ENCODE results near the gene CCDC24. TPM values are rescaled to one million over a fixed set of nuclear protein-coding genes. Genes with fewer than 3 reads are reported as not detected.

The CCDC24 gene
- total and polyA plus RNA-seq, 2 of the 4 experiments (the other 2 are of a cell fraction) = 1.4 to 4.6 TPM

- ATAC-seq (ENCODE audit: low read depth) (no peak), DNase-seq (peak; percentile 35)
- Histone ChIP-seq H3K79me1 (ENCODE audit: low read depth in 1 of 2, low read length in 2 of 2) (peaks cover 29 to 54% of the 10 kb centered on the region in 2 experiments), H4K8ac (ENCODE audit: low read depth in 2 of 2, low read length in 2 of 2) (no peak overlapping the region), H3K9me3 (ENCODE audit: control insufficient read depth, insufficient read depth, low read length) (no peaks in the 10 kb centered on the region), H2BK20ac (ENCODE audit: low read depth, low read length) (no peak overlapping the region), H2BK120ac (ENCODE audit: low read depth, low read length) (no peak overlapping the region), H3K4ac (ENCODE audit: low read depth, low read length) (no peak overlapping the region), H3K4me1 (ENCODE audit: control insufficient read depth, insufficient read depth, low read length) (peaks cover 10% of the 10 kb centered on the region), H3K27ac (ENCODE audit: insufficient read depth, low read length) (no peak overlapping the region), H3K18ac (ENCODE audit: low read depth, low read length) (no peak overlapping the region), H2BK15ac (ENCODE audit: low read depth, low read length) (no peak overlapping the region), H3K9ac (ENCODE audit: low read depth, low read length) (no peak overlapping the region), H4K5ac (ENCODE audit: low read depth, low read length) (no peak overlapping the region), H2BK5ac (ENCODE audit: low read depth, low read length, poor library complexity, severe bottlenecking) (no peak overlapping the region), H3K27me3 (ENCODE audit: control insufficient read depth, insufficient read depth, low read length) (no peaks in the 10 kb centered on the region), H2AK5ac (ENCODE audit: low read depth, low read length) (no peak overlapping the region), H3K23ac (ENCODE audit: low read depth, low read length) (no peak overlapping the region), H3K56ac (ENCODE audit: extremely low read depth, insufficient read depth, low read length) (no peak overlapping the region), H3K9me1 (ENCODE audit: insufficient read depth, low read length) (peaks cover 8% of the 10 kb centered on the region; the same call in 1 of the 2 replicates), H3K14ac (replicated peaks; ENCODE audit: low read depth, low read length) (no peak overlapping the region), H3K4me3 (ENCODE audit: insufficient read depth, low read depth, low read length) (no peak overlapping the region), H3K36me3 (ENCODE audit: control insufficient read depth, insufficient read depth, low read length) (peaks cover 6% of the 10 kb centered on the region), H4K20me1 (ENCODE audit: insufficient read depth, low read length) (peaks cover 21% of the 10 kb centered on the region), H2AFZ (replicated peaks; ENCODE audit: low read length, poor library complexity) (no peak overlapping the region), H2AK9ac (replicated peaks; ENCODE audit: low read depth, low read length, poor library complexity) (no peak overlapping the region), H3K4me2 (ENCODE audit: low read depth, low read length) (no peak overlapping the region), H4K91ac (ENCODE audit: insufficient read depth, low read depth, low read length) (no peak overlapping the region)
- intact Hi-C loops (cut with micrococcal nuclease) = no loop called here
- POLR2A ChIA-PET (ENCODE audit: unreplicated experiment) = no interaction called here
- 100% methylated on average over 2 of the region's 4 CpGs; no CpG with 5 or more reads in 1 of the 2 experiments for whole genome bisulfite sequencing, 2 experiments (ENCODE audit: extremely low coverage in 2 of 2, insufficient read length in 1 of 2)
- dilution Hi-C loops (cut with HindIII; ENCODE audit: low sequenced_read_pairs, unreplicated experiment) = no loop called here
- no TSS peak for BruUV-seq (replicated peaks)
- in situ Hi-C loops (cut with MboI; ENCODE audit: low sequenced_read_pairs) = loop anchor here (25.0 kb wide), 1 partner anchor 414 kb away; the partner anchor contains the start of gene PTPRF
- CTCF ChIA-PET = interaction anchor here (1.0 kb wide), 1 partner anchor 16 kb away, joined by 4 read pairs; no protein-coding TSS in a partner anchor
- no peak for TF ChIP-seq USF2 (IDR thresholded peaks at IDR 0.05; ENCODE audit: low read depth, low read length)
- TF ChIP-seq CHD1 (IDR thresholded peaks at IDR 0.05; ENCODE audit: low read depth, low read length) = no peak
- TF ChIP-seq POLR2A (IDR thresholded peaks at IDR 0.05; ENCODE audit: low read depth, low read length) = no peak
- no peak for TF ChIP-seq RFX5 (IDR thresholded peaks at IDR 0.05; ENCODE audit: low read depth, low read length)
- TF ChIP-seq CTCF (conservative IDR thresholded peaks at IDR 0.05; ENCODE audit: low read depth, low read length) = no peak
- no peak for TF ChIP-seq CEBPB (IDR thresholded peaks at IDR 0.05; ENCODE audit: low read depth, low read length)
- TF ChIP-seq FOS (IDR thresholded peaks at IDR 0.05; ENCODE audit: low read depth, low read length) = no peak
- no peak for TF ChIP-seq MXI1 (IDR thresholded peaks at IDR 0.05; ENCODE audit: borderline replicate concordance, low read depth, low read length)
- no peak for TF ChIP-seq ELK1 (IDR thresholded peaks at IDR 0.05; ENCODE audit: borderline replicate concordance, low read depth, low read length)
Observed at GRCh38 chr1:43951021-43951985, 40.1 kb upstream of the CCDC24 start.
